GM08714 (cell line): ENCODE measurements around the gene COMMD2.
A peak's percentile ranks its signal among the peaks of the same experiment; 100 is the strongest.

ENCODE experiments used
- H3K4me3 ChIP-seq: fragments of 200-500 bp; sonication (Bioruptor generic); 2 replicates; pipeline ENCODE4 v1.5.1; 2014; ENCODE audit warnings: mild to moderate bottlenecking, low read length, inconsistent platforms
- ZNF274 ChIP-seq: IDR thresholded peaks from 2 replicates; pipeline ENCODE4 v1.6.1; 2012; ENCODE audit warnings: mild to moderate bottlenecking, low read depth, low read length

Gene COMMD2

GRCh38 chr3:149776170-149776569, 23.9 kb upstream of the COMMD2 start:
- no peak for TF ChIP-seq ZNF274
- H3K4me3 ChIP-seq, result no peak overlapping the region

GRCh38 chr3:149772861-149773260, 20.6 kb upstream of the COMMD2 start:
- H3K4me3 ChIP-seq, result no peak overlapping the region
- TF ChIP-seq ZNF274, result no peak

GRCh38 chr3:149771652-149772271, 19.5 kb upstream of the COMMD2 start:
- H3K4me3 ChIP-seq, result no peak overlapping the region
- no peak for TF ChIP-seq ZNF274

- no peak for TF ChIP-seq ZNF274
Measured at GRCh38 chr3:149770246-149770645, 18.0 kb upstream of the COMMD2 start.

GRCh38 chr3:149768704-149769103, 16.4 kb upstream of the COMMD2 start:
- H3K4me3 ChIP-seq, result no peak overlapping the region
- TF ChIP-seq ZNF274, result no peak

More at GRCh38 chr3:149770246-149770645, 18.0 kb upstream of the COMMD2 start:
- no peak overlapping the region for H3K4me3 ChIP-seq

- no peak for TF ChIP-seq ZNF274
- no peak overlapping the region for H3K4me3 ChIP-seq
Measured at GRCh38 chr3:149767720-149768119, 15.4 kb upstream of the COMMD2 start.

- H3K4me3 ChIP-seq, result no peak overlapping the region
- no peak for TF ChIP-seq ZNF274
Measured at GRCh38 chr3:149765762-149766334, 13.6 kb upstream of the COMMD2 start.

GRCh38 chr3:149764302-149764701, 12.0 kb upstream of the COMMD2 start:
- no peak for TF ChIP-seq ZNF274
- H3K4me3 ChIP-seq, result no peak overlapping the region

- no peak for TF ChIP-seq ZNF274
- H3K4me3 ChIP-seq, result no peak overlapping the region
Measured at GRCh38 chr3:149763565-149764195, 11.4 kb upstream of the COMMD2 start.

- H3K4me3 ChIP-seq, result no peak overlapping the region
- no peak for TF ChIP-seq ZNF274
Measured at GRCh38 chr3:149753717-149754116, 1.4 kb upstream of the COMMD2 start.

GRCh38 chr3:149752788-149753136, 473 bp upstream of the COMMD2 start:
- H3K4me3 ChIP-seq, result peak overlapping the region; percentile 97; the same call in 1 of the 2 replicates

GRCh38 chr3:149751551-149751950, 738 bp downstream of the COMMD2 start:
- H3K4me3 ChIP-seq, result peak overlapping the region; percentile 97
- TF ChIP-seq ZNF274, result no peak

More at GRCh38 chr3:149752788-149753136, 473 bp upstream of the COMMD2 start:
- no peak for TF ChIP-seq ZNF274

- TF ChIP-seq ZNF274, result no peak
- no peak overlapping the region for H3K4me3 ChIP-seq
Measured at GRCh38 chr3:149744606-149745005, 7.7 kb downstream of the COMMD2 start.

- no peak for TF ChIP-seq ZNF274
- H3K4me3 ChIP-seq, result no peak overlapping the region
Measured at GRCh38 chr3:149744151-149744550, 8.1 kb downstream of the COMMD2 start.

- TF ChIP-seq ZNF274, result no peak
- no peak overlapping the region for H3K4me3 ChIP-seq
Measured at GRCh38 chr3:149739396-149739795, 12.9 kb downstream of the COMMD2 start.
